Suppressor macrophage (primary cell): ENCODE data around the gene FAM222A.

Experiments
- DNase-seq, 4 experiments: peaks; one replicate each; pipeline ENCODE4 v3.0.0-alpha.2; 2020 to 2022

The FAM222A gene

GRCh38 chr12:109804820-109805761 is 91.5 kb downstream of the FAM222A start:
- peak; percentile 64 to 80 (median 73) for DNase-seq

- DNase-seq: no peak
Observed at GRCh38 chr12:109807954-109808643, 94.5 kb downstream of the FAM222A start.

GRCh38 chr12:109808876-109809646 is 95.4 kb downstream of the FAM222A start:
- no peak for DNase-seq

GRCh38 chr12:109810954-109811623 is 97.5 kb downstream of the FAM222A start:
- no peak for DNase-seq

DNA sequence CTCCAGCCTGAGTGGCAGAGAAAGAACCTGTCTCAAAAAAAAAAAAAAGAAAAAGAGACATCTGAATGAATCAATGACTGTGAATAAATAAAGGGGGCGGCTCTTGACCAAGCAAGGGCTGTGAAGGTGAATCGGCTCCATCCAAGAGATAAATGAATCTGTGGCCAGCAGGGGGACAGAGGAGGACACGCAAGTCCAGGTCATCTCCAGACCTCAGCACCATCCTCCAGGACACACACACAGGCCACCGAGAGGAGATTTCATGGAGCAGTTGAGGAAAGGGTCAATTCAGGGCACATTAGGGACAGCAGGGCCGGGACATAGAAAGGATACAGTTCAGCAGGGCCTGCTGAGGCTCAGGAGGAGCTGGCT is 98.0 kb downstream of the FAM222A start:
- DNase-seq: no peak

GRCh38 chr12:109813810-109814416 is 100.3 kb downstream of the FAM222A start:
- no peak for DNase-seq

DNA sequence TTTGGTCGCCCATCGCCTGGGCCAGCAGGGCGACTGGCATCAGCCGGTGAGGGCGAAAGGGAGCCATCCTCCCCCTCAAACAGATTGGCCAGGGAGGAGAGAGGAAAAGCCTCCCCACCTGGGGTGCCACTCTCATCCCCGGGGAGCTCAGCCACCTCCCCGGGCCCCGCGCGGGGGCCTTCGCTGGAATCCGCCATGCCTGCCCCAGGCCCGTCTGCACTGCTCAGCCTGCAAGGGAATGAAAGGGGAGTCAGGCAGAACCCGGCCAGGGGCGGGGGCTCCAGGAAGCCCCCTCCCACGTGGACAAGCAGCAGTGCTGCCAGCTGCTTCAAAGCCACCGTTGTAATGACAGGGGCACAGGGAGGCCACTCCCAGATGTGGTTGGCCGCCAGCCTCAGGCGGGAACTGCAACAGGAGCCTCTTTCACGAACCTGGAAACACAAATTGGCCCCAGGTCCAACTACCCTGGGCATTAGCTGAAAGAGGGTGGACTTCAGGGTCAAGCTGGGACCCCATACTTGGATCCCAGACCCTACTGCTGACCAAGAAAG is 101.0 kb downstream of the FAM222A start:
- no peak for DNase-seq

DNA sequence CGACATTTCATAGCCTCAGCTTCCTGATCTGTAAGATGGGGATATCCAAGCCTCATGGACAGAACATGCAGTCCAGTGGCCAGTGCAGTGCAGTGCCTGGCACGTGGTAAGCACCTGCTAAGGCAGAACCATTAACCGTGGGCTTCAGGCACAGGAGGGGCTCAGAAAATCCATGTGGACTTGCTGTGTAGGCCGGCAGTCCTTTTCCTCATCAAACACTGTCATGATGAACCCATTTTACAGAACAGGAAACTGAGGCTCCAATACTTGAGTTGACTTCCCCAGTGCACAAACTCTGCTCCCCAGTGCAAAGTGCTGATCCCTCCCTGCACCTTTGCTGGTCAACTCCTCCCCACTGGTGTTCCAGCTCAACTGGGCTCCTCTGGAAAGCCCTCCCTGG is 101.6 kb downstream of the FAM222A start:
- no peak for DNase-seq

GRCh38 chr12:109815757-109816617 is 102.4 kb downstream of the FAM222A start:
- no peak for DNase-seq

DNA sequence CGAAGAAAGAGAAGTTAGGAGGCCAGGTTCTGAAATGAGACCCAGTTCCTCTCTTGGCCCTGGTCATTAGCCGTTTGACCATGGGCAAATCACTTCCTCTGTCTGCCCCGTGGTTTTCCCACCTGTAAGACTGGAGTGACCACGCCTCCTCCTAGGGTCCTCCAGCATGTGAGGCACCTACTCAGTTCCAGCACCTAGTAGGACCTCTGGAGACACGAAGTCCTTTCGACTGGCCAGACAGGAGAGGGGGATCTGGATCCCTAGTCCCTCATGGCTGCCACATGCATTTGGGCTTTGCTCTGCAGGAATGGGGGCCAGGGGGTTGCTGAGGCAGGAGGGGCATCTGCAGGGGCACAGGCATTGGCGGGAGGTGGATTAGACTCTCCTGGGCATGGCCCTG is 103.2 kb downstream of the FAM222A start:
- no peak for DNase-seq

- DNase-seq: peak in 2 of 4 experiments; percentile 37 to 40
Observed at GRCh38 chr12:109817627-109818231, 104.1 kb downstream of the FAM222A start.

DNA sequence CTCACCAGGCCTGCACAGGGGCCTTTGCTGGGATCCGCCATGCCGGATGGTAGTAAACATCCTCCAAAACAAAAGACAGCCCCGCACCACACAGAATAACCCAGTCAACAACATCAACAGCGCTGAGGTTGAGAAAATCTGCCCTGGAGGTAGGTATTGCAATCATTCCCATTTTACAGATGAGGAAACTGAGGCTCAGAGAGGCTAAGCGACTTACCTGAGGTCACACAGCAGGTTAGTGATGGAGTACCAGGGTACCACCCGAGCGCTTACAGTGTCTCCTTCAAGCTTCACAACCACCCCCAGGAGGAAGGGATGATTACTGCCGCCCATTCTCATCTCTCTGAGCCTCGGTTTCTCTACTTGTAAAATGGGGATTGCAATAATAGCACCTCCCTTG is 104.6 kb downstream of the FAM222A start:
- DNase-seq: no peak

DNA sequence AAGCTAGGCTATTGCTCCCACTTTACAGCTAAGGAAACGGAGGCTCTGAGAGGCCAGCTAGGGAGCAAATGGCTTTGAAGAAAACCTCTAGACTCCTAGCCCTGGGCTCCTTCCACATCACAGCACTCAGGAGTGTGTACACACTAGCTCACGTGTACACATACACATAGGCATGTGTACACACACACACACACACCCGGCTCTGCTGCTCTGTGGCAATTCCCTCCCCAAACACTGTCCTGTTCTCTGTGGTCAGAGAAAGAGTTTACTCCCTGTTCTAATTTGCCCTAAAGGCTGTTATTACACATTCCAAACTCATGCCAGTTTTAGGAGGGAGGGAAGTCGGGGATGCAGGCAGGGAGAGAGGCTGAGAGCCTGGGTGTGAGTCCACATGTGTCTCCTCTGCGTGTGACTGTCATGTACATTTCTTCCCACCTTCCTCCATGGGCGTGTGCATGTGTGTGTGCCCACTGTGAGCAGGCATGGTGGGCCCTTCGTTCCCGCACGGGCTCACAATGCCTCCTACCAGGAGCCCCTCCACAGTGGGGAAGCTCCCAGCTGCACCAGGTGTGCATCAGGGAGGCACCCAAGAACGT is 105.4 kb downstream of the FAM222A start:
- no peak for DNase-seq
